GM18858 (cell line): ENCODE results near the gene ZNF678.
"Not testable (repeated sequence)": the region's sequence is repeated elsewhere in the genome, so short reads cannot be mapped to it uniquely, and the experiment has no call there.

Experiments used
- ATAC-seq: cut with Tn5 transposase; IDR thresholded peaks from one replicate; pipeline ENCODE4 v1.9.1; 2021; ENCODE audit not compliant: unreplicated experiment

Gene ZNF678

DNA sequence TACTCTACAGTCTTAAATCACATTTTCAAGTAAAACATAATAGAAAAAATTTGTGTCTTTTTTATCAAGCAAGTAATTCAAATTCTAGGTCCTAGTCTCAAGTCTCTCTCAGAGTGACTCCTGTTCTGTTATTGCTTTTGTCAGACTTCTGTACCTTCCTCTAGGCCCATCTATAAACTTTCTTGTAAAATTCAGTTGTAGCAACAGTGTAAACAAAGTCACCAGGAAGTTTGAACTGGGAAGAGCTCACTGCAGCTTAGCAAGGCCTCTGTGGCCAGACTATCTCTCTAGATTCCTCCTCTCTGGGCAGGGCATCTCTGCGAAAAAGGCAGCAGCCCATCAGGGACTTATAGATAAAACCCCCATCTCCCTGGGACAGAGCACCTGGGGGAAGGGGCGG is 13.5 kb upstream of the ZNF678 start:
- ATAC-seq, result no peak

GRCh38 chr1:227551881-227552280 is 11.5 kb upstream of the ZNF678 start:
- not testable (repeated sequence) for ATAC-seq

DNA sequence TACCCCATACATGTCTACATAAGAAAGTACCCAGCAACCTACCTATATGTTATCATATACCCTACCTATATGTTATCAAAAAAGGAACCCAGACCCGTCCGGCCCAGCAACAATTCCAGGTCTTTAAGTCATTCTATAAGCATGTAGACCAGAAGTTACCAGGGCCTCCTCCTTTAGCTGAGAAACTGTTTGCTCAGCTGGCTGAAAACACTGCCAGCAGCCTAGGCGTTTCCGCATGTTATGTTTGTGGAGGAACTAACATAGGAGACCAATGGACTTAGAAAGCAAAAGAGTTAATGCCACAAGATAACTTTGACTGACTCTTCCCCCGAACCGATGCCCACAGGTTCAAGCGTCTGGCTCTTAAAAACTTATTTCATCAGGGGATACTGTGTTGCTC is 7.1 kb upstream of the ZNF678 start:
- no peak for ATAC-seq

- no peak for ATAC-seq
Measured at GRCh38 chr1:227557962-227558725, 5.2 kb upstream of the ZNF678 start.

- no peak for ATAC-seq
Measured at GRCh38 chr1:227558732-227559262, 4.6 kb upstream of the ZNF678 start.

GRCh38 chr1:227559499-227559898 is 3.9 kb upstream of the ZNF678 start:
- ATAC-seq, result no peak

DNA sequence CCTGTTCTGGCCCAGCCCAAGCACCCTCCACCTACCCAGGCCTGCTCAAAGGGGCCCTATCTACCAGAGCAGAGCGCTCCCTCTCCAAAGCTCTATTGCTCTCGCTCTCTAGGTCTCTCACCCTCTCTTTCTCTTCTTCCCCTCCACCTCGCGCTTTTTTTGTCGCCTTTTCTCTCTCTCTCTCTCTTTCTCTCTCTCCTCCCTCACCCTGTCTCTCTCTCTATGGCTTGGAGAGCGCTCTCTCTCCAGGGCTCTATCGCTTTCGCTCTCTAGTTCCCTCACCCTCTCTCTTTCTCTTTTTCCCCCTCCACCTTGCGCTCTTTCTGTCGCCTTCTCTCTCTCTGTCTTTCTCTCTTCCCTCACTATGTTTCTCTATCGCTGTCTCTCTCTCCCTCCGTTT is 3.4 kb upstream of the ZNF678 start:
- no peak for ATAC-seq

- no peak for ATAC-seq
Measured at GRCh38 chr1:227560393-227561173, 2.8 kb upstream of the ZNF678 start.

DNA sequence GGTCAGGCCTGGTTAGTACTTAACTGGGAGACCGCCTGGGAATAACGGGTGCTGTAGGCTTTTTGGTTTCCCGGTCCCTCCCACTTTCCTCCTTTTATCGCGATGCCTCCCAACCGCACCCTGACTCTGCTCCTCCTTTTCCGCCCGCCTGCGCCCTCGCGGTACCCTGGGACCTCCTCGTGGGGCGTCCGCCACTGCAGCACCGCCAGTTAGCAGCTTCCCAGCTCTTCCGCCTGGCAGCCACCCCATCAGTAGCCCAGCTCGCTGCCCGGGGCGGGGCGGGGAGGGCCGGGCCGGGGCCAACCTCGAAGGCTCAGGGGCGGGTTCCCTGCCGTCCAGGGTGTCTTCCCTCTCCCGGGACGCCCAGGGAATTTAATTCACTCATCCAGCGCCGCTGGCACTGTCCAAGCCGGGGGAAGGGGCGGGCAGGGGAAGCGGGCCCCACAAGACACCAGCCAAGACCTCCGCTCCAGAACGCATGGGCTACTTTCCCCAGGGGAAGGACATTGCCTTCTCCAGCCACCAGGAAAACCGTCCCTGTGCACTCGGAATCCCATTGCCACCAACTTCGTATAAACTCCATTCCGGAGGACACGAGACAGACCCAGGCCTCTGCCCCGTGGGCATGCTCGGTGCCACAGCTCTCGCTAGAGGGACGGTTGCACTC is 2.0 kb upstream of the ZNF678 start:
- ATAC-seq, result no peak

DNA sequence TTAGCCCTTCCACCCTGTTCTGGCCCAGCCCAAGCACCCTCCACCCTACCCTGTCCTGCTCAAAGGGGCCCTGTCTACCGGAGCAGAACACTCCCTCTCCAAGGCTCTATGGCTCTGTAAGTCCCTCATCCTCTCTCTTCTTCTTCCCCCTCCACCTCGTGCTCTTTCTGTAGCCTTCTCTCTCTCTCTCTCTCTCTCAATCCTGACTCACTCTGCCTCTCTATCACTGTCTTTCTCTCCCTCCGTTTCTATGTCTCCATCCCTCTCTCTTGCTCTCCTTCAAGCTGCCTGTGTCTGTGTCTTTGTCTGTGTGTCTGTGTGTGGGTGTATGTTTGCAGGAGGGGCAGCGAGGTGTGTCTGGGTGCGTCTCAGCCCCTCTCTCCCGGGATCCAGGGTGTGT is 1.3 kb upstream of the ZNF678 start:
- ATAC-seq, result no peak

DNA sequence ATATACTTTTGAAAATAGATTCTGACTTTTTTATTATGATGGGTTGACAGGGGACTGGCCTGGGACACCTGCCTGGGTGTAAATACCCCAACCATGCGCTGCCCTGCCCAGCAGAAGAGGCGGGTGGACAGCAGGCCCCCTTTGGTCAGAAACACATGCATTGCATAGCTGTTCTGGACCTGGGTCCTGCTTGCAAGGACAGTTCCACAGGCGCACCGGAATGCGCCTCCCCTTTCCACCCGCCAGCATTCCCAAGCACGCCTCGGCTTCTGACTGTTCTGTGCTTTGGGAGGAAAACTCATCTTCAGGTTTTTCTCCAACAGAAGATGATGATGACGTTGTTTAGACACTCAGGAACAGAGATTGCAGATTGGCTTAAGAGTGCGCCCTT is 428 bp upstream of the ZNF678 start:
- no peak for ATAC-seq

GRCh38 chr1:227567256-227567655 is 3.9 kb downstream of the ZNF678 start:
- no peak for ATAC-seq

DNA sequence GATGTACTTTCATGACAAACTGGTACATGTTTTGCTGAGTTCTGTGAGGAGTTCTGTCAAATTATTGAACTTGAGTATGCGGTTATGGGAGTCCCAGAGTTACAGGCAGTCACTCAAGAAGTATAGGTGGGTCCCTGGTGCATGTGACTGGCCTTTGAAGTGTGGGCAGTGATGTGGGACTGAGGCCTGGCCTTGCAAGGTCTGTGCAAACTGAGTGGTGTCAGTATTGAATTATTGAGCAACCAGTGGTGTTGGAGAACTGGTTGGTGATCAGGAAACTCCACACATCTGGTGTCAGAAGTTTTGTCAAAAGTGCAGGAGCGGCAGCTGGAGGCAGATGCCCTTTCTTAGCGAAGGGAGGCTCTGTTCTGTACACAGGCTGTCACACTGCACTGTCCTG is 5.2 kb downstream of the ZNF678 start:
- no peak for ATAC-seq

DNA sequence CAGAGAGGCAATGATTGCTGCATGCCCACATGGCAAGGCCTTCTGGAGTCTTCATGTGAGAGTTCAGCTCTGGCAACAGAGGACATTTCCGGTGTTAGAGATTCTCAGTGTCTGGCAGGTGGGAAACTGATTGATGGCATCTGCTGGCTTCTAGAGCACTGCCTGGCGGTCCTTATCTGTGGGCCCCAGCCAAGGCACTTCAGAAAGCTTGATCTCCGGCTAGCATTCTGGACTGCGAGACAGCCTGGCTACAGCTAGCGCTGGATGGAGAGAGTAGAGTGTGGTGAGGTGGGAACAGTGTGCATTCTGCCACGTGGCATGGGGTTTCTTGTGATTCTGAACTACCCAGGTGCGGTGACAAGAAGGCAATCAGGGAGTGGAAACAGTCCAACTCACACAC is 9.4 kb downstream of the ZNF678 start:
- no peak for ATAC-seq

- ATAC-seq, result no peak
Measured at GRCh38 chr1:227574926-227575325, 11.6 kb downstream of the ZNF678 start.

DNA sequence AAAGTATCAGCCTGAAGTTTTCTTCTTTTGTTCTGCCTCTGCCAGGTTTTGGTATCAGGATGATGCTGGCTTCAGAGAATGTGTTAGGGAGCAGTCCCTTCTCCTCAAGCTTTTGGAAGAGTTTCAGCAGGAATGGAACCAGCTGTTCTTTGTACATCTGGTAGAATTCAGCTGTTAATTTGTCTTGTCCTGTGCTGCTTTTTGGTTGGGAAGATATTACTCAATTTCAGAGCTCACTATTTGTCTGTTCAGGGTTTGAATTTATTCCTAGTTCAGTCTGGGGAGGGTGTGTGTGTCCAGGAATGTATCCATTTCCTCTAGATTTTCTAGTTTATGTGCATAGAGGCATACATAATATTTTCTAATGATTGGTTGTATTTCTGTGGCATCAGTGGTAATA is 12.8 kb downstream of the ZNF678 start:
- ATAC-seq, result no peak

- no peak for ATAC-seq
Measured at GRCh38 chr1:227577500-227577899, 14.1 kb downstream of the ZNF678 start.

DNA sequence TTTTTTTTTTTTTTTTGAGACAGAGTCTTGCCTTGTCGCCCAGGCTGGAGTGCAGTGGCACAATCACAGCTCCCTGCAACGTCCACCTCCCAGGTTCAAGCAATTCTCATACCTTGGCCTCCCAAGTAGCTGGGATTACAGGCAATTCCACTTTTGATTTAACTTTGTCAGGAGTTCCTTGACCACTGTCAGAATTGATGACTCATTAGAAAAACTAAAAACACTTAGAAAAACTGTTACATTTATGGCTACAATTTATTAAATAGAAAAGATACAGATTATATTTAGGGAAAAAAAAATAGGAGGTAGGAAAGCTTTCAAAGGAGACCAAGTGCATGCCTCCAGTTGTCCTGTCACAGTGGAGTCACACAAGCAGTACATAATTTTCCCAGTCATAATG is 20.0 kb downstream of the ZNF678 start:
- no peak for ATAC-seq

DNA sequence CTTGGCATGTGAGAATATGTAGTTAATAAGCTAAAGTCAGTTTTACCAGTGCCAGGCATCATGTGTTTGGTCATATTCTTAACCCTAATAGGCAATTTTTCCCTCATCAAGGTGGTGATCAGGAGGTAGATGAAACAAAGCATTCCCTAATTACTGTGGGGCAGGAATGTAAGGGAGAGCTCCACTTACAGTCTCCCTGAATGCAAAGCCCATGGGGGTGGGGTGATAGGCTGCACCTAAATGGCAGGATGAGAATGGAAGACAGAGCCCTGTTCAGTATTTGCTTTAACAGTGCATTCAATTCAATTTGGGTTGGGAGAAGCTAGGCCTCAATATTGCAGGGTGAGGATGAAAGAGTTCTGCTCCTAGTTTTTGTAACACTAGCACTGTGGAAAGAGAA is 23.4 kb downstream of the ZNF678 start:
- ATAC-seq, result no peak

GRCh38 chr1:227587968-227588367 is 24.6 kb downstream of the ZNF678 start:
- ATAC-seq, result no peak

GRCh38 chr1:227588769-227589168 is 25.4 kb downstream of the ZNF678 start:
- ATAC-seq, result not testable (repeated sequence)

DNA sequence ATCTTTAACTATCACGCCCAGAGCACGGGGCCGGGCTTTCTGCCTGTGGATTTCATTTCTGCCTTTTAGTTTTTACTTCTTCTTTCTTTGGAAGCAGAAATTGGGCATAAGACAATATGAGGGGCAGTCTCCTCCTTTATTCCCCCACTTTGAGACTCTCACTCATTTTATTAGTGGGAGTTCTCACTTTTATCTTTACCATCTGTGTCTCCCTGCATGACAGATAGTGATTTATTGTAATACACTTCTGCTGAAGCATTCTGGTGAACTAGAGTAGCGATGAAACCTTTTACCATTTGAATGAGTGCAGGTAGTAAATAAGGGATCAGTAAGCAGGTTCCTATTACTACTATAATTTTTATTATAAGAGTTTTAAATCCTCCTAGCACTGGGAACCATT is 26.4 kb downstream of the ZNF678 start:
- not testable (repeated sequence) for ATAC-seq
